Natural killer cell (primary cell): ENCODE results near the gene CASQ2. TPM values are rescaled to one million over a fixed set of nuclear protein-coding genes. Genes with fewer than 3 reads are reported as not detected.

Experiments used
- ATAC-seq, 3 donors: fragments of 150-1000 bp in 2 of 3; fragments of 200-7000 bp in 1 of 3; cut with Tn5 transposase; 1 replicate in 1 of 3; 2 replicates in 2 of 3; pipeline ENCODE4 v1.10.0; 2021; ENCODE audit warnings: mild to moderate bottlenecking in 2 of 3, moderate library complexity in 2 of 3
- DNase-seq, 2 donors: peaks; one replicate each; pipeline versions ENCODE4 v3.0.0 to v3.0.0-alpha.2; 2013 to 2021; ENCODE audit warnings: mixed read lengths in 1 of 2
- H3K27ac ChIP-seq: one replicate; pipeline ENCODE4 v1.5.1; 2013; ENCODE audit warnings: mild to moderate bottlenecking, low read length
- H3K27me3 ChIP-seq: one replicate; pipeline ENCODE4 v1.6.1; 2013; ENCODE audit warnings: low read length; ENCODE audit not compliant: control insufficient read depth, insufficient read depth
- H3K36me3 ChIP-seq: one replicate; pipeline ENCODE4 v1.6.1; 2013; ENCODE audit warnings: low read length; ENCODE audit not compliant: control insufficient read depth, insufficient read depth
- H3K4me1 ChIP-seq: one replicate; pipeline ENCODE4 v1.6.1; 2013; ENCODE audit warnings: low read length; ENCODE audit not compliant: control insufficient read depth, insufficient read depth
- H3K4me3 ChIP-seq: one replicate; pipeline ENCODE4 v1.5.1; 2013; ENCODE audit warnings: low read length
- H3K9me3 ChIP-seq: one replicate; pipeline ENCODE4 v1.6.1; 2013; ENCODE audit warnings: low read length; ENCODE audit not compliant: control insufficient read depth, insufficient read depth
- H3K27ac Mint-ChIP-seq, 2 donors: one replicate each; pipeline ENCODE4 v1.8.0; 2022; ENCODE audit warnings: mild to moderate bottlenecking in 2 of 2, mixed read lengths in 2 of 2, moderate library complexity in 1 of 2
- H3K27me3 Mint-ChIP-seq, 2 donors: one replicate each; pipeline ENCODE4 v1.8.0; 2022; ENCODE audit warnings: low read depth in 2 of 2, mixed read lengths in 2 of 2
- H3K36me3 Mint-ChIP-seq: one replicate; pipeline ENCODE4 v1.8.0; 2022; ENCODE audit warnings: mixed read lengths
- H3K4me1 Mint-ChIP-seq, 2 donors: one replicate each; pipeline ENCODE4 v1.8.0; 2022; ENCODE audit warnings: mixed read lengths in 2 of 2
- H3K4me3 Mint-ChIP-seq: one replicate; pipeline ENCODE4 v1.8.0; 2022; ENCODE audit warnings: mild to moderate bottlenecking, moderate library complexity, mixed read lengths
- H3K9me3 Mint-ChIP-seq, 2 donors: one replicate each; pipeline ENCODE4 v1.8.0; 2022; ENCODE audit warnings: mixed read lengths in 2 of 2
- CTCF ChIP-seq: fragments of 200-600 bp; IDR thresholded peaks from one replicate; pipeline ENCODE4 v1.8.0; 2022; ENCODE audit warnings: antibody characterized with exemption
- WGBS: methylation state at CpG from one replicate; pipeline ENCODE4 v1.1.7; 2013; ENCODE audit warnings: missing lambda C conversion rate; ENCODE audit not compliant: insufficient coverage; 5-methylcytosine and 5-hydroxymethylcytosine counted together
- intact Hi-C: fragments of 100-400 bp; cut with micrococcal nuclease; formaldehyde crosslinking; loops from one replicate; pipeline ENCODE4 v1.14.2; 2022
- total RNA-seq, 4 donors: library from RNA; stranded (reverse); fragments of 120-200 nt in 1 of 4; gene quantifications; one replicate each; pipeline versions ENCODE4 v1.2.3 to v1.2.4, GENCODE V29; 2013 to 2022

The CASQ2 gene
- total RNA-seq, 3 donors from 2014 or later (not counting 1 experiment from before 2014, with no cell fraction given): not detected

GRCh38 chr1:115676498-115677181, 91.9 kb downstream of the CASQ2 start:
- intact Hi-C loops: no loop called here
- H3K9me3 Mint-ChIP-seq: no peaks in the 10 kb centered on the region

GRCh38 chr1:115672224-115673009, 96.1 kb downstream of the CASQ2 start:
- H3K4me1 Mint-ChIP-seq: peaks cover 61 to 74% of the 10 kb centered on the region in 2 donors
- H3K27ac ChIP-seq: no peak overlapping the region
- intact Hi-C loops: no loop called here
- no peaks in the 10 kb centered on the region for H3K9me3 Mint-ChIP-seq
- no peaks in the 10 kb centered on the region for H3K27me3 Mint-ChIP-seq
- H3K36me3 Mint-ChIP-seq: no peaks in the 10 kb centered on the region
- peak overlapping the region; percentile 40 for H3K4me3 Mint-ChIP-seq
- peak overlapping the region; percentile 23 to 52 for H3K27ac Mint-ChIP-seq
- H3K4me1 ChIP-seq: peaks cover 22% of the 10 kb centered on the region
- H3K4me3 ChIP-seq: no peak overlapping the region
- 97% methylated on average over 13 of the region's 13 CpGs for WGBS
- no peaks in the 10 kb centered on the region for H3K27me3 ChIP-seq
- DNase-seq (no peak), ATAC-seq (no peak)
- H3K36me3 ChIP-seq: no peaks in the 10 kb centered on the region
- no peak for TF ChIP-seq CTCF
- H3K9me3 ChIP-seq: no peaks in the 10 kb centered on the region

More at GRCh38 chr1:115676498-115677181, 91.9 kb downstream of the CASQ2 start:
- H3K36me3 ChIP-seq: no peaks in the 10 kb centered on the region
- no peaks in the 10 kb centered on the region for H3K36me3 Mint-ChIP-seq
- H3K4me1 Mint-ChIP-seq: peaks cover 30 to 49% of the 10 kb centered on the region in 2 donors
- no peaks in the 10 kb centered on the region for H3K9me3 ChIP-seq
- no peak for TF ChIP-seq CTCF
- H3K27me3 Mint-ChIP-seq: no peaks in the 10 kb centered on the region
- peak in 2 of 3 donors; percentile 54 to 62 for ATAC-seq
- DNase-seq: no peak
- H3K4me3 Mint-ChIP-seq: no peak overlapping the region
- no peak overlapping the region for H3K4me3 ChIP-seq
- H3K27me3 ChIP-seq: no peaks in the 10 kb centered on the region
- H3K27ac Mint-ChIP-seq: peak overlapping the region in 1 of 2 donors; percentile 18
- H3K27ac ChIP-seq: no peak overlapping the region
- 91% methylated on average over 7 of the region's 7 CpGs for WGBS
- peaks cover 7% of the 10 kb centered on the region for H3K4me1 ChIP-seq

- Histone ChIP-seq H3K4me1 (peaks cover 18% of the 10 kb centered on the region), H3K4me3 (no peak overlapping the region), H3K36me3 (no peaks in the 10 kb centered on the region), H3K27me3 (no peaks in the 10 kb centered on the region), H3K9me3 (no peaks in the 10 kb centered on the region), H3K27ac (no peak overlapping the region)
- peaks cover 58 to 64% of the 10 kb centered on the region in 2 donors for H3K4me1 Mint-ChIP-seq
- TF ChIP-seq CTCF: no peak
- DNase-seq (no peak), ATAC-seq (peak in 2 of 3 donors; percentile 28 to 57)
- WGBS: 66% methylated on average over 19 of the region's 19 CpGs
- H3K4me3 Mint-ChIP-seq: peak overlapping the region; percentile 78
- no peaks in the 10 kb centered on the region for H3K36me3 Mint-ChIP-seq
- H3K27ac Mint-ChIP-seq: peak overlapping the region; percentile 62 to 69
- H3K9me3 Mint-ChIP-seq: no peaks in the 10 kb centered on the region
- intact Hi-C loops: no loop called here
- H3K27me3 Mint-ChIP-seq: no peaks in the 10 kb centered on the region
These were observed 97.2 kb downstream of the CASQ2 start for GRCh38 chr1:115671176-115671934.
